GM19438 (cell line): ENCODE data around the gene GPR149.

Source experiments
- ATAC-seq: cut with Tn5 transposase; IDR thresholded peaks from one replicate; pipeline ENCODE4 v1.9.1; 2021; ENCODE audit warnings: low read depth; ENCODE audit not compliant: unreplicated experiment

GPR149 gene

DNA sequence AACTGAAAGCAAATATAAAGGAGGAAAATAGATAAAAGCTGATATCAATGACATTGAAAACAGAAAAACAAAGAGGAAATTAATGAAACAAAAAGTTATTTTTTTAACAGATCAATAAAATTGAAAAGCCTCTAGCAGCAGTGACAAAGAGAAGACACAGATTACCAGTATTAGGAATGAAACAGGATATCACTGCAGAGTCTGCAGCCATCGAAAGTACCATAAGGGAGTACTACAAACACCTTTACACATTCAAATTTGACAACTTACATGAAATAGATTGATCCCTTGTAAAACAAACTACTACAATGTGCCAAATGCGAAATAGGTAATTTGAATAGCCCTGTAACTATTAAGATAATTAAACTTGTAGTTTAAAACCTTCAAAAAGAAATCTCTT, 80.8 kb downstream of the GPR149 start:
- ATAC-seq = no peak

DNA sequence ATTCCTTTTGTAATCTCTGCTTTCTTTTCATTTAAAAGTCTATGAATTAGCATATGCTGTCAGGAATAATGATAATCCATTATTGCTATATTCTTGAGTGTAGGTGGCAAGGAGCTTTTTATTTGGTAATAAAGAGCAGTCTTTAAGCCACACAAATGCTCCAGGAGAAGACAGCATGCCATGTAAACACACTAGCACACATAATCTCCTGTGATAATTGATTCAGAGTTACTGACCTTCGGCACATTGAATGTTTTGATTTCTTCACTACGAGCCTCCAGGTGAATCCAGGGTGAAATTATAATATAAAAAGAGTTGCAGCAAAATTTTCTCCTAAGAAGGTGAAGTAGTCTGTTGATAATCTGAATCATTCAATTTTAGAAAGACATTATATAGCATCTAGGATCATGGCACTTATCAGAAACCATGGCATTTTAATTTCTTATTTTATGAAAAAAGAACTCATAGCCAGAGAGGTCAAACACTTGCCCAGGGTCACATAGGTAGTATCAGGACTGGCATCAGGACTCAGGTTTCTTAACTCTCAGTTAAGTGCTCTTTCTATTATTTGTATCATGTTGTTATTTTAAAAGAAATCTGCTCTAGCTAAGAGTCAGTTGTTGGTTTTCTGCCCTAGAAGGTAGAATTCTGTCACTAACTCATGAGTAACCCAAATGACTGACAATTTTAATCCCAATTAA, 84.4 kb downstream of the GPR149 start:
- ATAC-seq = no peak

DNA sequence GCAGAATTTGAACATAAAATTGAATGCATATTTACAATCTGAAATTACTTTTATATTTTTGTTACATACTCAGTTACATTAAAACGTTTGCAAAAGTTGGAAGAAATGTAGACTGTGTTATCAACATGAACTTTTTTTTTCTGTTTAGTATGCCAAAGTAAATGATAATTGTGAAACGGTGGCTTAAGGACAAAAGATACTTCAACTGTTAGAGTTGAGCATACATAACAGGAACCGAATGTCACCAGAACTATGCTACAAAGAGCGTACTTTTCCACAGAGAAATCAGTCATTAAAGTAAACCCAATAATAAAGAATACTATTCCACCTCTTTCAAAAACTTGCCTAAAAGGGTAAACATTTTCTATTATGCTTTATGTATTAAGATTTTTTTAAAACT, 91.4 kb downstream of the GPR149 start:
- no peak for ATAC-seq

DNA sequence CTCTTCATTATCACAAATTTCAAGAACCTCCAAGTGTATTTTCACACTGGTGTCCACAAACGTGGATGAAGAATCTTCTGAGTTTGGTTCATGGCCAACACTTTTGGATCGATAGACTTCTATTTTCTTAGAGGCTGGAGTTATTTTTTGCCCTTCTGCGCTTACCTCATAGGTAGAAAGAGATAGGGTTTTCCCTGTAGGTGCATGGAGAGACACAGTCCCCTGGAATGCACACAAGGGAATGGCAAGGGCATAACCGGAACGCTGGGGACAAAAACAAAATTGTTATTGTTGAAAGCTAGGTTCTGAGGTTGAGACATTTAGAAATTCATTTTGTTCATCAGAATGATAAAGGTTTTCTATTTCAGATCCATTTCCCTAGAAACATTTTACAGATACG, 92.0 kb downstream of the GPR149 start:
- ATAC-seq = no peak

DNA sequence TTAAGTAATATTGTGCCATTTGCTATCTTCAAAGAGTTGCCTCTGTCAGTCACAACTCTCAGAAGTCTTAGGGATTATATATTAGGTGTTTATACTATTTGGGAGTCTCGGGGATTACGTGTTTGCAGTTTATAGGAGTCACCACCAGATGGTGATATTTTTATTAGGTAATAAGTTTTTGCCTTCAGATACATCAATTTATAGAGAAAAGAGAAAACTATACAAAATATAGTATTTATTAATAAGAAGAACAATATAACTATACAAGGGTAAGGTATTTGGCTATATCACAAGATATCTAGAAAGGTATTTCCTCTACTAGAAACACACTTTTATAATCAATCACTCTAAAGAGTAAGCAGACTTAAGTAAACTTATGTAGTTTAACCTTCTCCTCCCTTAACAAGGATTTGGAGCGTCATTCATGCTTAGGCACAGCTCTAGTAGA, 95.0 kb downstream of the GPR149 start:
- no peak for ATAC-seq

DNA sequence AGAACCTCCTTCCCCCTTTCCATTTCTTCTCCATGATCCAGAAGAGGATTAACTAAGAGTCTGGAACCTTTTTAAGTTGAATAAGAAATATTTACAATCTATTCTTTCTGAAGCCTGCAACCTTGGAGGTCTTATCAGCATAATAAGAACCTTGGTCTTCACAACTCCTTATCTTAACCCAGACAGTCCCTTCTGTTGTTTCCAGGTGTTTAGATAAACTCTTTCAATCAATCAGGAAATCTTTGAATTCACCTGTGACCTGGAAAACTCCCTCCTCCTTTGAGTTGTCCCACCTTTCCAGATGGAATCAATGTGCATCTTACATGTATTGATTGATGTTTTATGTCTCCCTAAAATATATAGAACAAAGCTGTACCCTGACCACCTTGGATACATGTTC, 102.1 kb downstream of the GPR149 start:
- ATAC-seq = no peak

GRCh38 chr3:154324919-154325318, 105.1 kb downstream of the GPR149 start:
- ATAC-seq = no peak

- ATAC-seq = peak; percentile 91
Measured at GRCh38 chr3:154323891-154324738, 105.9 kb downstream of the GPR149 start, which contains the start of gene DHX36. Gene DHX36, minus strand, starts transcription at chr3:154324487. Its CDS starts 71 bp downstream, at chr3:154324416.

DNA sequence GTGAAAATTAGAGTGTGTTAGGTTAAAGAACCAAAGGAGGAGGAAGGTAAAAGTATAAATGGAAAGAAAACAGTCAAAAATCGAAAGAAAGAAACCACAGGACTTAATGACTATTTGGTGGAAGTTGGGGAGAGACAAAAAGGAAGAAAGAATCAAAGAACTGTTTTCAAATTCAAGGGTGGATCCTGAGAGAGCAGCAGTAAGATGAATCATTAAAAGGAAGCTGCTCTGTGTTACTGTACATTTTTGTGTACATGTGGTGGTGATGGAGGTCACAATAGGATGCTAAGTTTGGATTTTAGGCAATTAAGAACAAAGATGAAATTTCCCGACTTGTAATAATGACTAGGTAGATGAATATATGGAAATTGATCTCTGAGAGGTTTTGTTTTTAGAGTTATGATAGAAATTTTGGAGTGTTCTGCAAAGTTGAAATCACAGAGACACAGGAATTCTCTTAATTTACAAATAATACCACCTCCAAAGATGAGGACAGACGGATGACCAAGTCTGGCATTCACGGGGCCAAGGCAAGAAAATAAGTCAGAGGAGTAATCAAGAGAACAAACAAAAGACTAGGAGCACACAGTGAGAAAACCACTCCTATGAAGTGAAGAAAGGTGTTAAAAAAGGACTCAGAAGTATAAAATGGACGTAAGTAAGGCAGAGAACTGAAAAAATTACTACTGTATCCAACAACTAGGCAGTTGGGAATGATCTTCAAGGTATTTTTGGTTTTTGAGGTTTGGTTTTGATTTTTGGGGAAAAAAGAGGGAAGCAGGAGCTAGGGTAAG, 112.8 kb downstream of the GPR149 start:
- ATAC-seq = no peak

- no peak for ATAC-seq
Measured at GRCh38 chr3:154314152-154314551, 115.8 kb downstream of the GPR149 start.

- no peak for ATAC-seq
Measured at GRCh38 chr3:154310840-154311239, 119.2 kb downstream of the GPR149 start.

- no peak for ATAC-seq
Measured at GRCh38 chr3:154307363-154307762, 122.6 kb downstream of the GPR149 start.

DNA sequence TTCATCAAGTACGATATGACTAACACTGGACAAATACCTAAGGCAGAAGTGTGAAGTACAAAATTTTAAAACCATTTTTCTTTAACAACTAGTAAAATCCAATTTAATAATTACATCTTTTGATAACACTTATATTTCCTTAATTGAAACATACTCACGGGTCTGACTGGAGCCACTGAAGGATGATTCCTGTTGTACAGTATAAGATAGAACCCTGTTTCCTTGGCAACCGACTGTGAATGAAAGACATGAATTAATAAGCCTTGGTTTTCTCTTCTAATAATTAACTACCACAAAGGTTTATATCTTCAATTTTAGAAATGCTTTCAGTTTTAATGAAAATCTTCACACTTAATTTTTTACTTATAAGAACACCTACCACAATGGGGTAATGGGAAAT, 125.1 kb downstream of the GPR149 start:
- no peak for ATAC-seq

GRCh38 chr3:154304116-154304786, 125.7 kb downstream of the GPR149 start:
- ATAC-seq = no peak

GRCh38 chr3:154301561-154301960, 128.4 kb downstream of the GPR149 start:
- no peak for ATAC-seq

DNA sequence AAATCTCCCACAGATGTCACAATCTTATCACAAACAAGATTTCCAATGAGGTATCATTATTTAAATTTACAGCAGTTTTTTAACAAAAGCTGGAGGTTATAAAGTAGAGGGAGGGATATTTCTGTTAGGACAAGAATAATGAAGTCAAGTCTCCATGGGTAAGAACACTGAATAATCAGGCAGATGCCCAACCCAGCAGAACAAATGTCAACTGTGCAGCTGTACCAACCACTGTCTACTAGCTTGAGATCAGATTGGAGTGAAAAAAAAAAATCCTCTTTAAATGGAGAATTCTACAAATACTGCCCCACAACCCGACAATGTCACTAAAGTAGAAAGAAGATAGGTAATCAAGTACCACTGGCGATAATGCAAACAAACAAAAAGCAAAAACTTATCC, 136.0 kb downstream of the GPR149 start:
- ATAC-seq = no peak

DNA sequence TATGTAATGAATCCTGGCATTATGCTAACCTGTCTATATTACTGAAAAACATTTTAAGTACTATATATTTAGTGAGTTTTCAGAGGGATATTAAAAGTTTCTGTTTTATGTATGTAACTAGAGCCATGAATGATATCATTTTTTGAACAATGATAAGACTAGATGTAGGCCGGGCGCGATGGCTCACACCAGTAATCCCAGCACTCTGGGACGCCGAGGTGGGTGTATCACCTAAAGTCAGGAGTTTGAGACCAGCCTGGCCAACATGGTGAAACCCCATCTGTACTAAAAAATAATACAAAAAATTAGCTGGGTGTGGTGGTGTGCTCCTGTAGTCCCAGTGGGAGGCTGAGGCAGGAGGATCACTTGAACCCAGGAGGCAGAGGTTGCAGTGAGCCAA, 139.8 kb downstream of the GPR149 start:
- no peak for ATAC-seq
